HG02981 (cell line): ENCODE measurements around the gene NFASC.

Experiments
- ATAC-seq: cut with Tn5 transposase; IDR thresholded peaks from one replicate; pipeline ENCODE4 v1.9.1; 2021; ENCODE audit warnings: mild to moderate bottlenecking, moderate library complexity; ENCODE audit not compliant: unreplicated experiment

Gene NFASC

DNA sequence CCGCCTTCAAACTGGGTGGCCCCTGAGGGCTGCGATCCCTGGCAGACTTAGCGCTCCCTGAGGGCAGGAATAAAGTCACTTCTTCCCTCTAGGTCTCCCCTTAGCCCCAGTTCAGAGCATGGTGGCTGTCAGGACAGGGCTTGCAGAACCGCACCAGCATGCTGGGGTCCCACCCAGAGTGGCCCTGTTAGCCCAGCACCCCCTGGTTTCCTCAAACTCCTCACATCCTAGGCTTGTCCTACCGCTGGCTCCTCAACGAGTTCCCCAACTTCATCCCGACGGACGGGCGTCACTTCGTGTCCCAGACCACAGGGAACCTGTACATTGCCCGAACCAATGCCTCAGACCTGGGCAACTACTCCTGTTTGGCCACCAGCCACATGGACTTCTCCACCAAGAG, 188.2 kb downstream of the NFASC start:
- no peak for ATAC-seq

DNA sequence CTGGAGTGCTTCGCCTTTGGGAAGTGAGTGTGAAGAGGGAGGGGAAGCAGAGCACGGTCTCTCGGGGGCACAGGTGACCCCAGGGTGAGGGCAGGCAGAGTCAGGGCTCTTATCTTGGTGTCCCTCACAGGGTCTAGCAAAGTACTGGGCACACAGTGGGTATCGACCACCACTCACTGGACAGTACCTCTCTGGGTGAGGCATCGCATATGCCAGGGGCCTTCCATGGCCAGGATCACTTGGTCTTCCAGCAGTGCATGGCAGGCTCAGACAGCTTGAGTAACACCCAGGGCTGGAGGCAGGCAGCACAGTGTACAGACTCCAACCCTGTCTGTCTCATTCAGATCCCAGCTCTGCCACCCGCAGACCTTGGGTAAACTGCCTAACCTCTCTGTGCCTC, 189.0 kb downstream of the NFASC start:
- no peak for ATAC-seq

DNA sequence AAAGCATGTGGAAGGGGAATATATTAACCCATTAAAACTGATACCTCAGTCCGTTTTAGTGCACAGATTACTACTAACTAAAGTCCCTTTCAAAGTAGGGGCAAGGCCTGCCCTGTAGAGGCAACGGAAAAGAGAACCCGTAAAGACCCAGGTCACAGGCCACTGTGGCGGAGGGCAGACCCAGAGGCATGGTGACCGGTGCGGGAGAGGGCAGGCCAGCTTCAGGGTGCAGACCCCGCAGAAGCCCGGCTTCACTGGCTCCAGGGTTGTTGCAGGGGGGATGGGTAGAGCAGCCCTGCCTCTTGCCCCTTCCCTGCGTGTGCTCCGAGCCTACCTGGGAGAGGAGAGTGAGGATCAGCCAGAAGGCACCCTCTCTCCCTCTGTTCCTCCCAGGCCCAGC, 190.1 kb downstream of the NFASC start:
- no peak for ATAC-seq

DNA sequence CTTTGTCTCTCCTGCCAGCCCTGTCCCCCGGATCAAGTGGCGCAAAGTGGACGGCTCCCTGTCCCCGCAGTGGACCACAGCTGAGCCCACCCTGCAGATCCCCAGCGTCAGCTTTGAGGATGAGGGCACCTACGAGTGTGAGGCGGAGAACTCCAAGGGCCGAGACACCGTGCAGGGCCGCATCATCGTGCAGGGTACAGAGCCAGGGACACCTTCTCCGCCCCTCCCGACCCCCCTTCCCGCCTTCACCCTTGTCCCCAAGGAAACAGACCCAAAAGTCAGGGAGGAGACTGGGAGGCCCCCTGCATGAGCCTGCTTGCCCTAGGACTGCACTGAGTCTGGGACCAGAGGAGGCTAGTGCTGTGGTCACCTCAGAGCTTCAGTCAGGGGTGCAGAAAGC, 190.6 kb downstream of the NFASC start:
- no peak for ATAC-seq

DNA sequence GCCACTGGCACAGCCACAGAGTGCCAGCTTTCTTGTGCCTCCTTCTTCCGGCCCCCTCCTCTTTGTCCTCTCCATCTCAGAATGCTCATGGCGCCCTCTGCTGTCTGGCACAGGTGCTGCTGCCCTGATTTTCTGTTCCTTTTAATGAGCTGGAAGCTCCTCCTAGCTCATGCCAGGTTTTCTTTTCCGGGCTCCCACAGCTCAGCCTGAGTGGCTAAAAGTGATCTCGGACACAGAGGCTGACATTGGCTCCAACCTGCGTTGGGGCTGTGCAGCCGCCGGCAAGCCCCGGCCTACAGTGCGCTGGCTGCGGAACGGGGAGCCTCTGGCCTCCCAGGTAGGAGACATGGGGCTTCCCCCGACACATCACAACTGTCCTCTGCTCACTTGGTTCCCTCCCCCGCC, 191.0 kb downstream of the NFASC start:
- ATAC-seq: no peak

- no peak for ATAC-seq
Measured at GRCh38 chr1:205062319-205062718, 191.7 kb downstream of the NFASC start.

DNA sequence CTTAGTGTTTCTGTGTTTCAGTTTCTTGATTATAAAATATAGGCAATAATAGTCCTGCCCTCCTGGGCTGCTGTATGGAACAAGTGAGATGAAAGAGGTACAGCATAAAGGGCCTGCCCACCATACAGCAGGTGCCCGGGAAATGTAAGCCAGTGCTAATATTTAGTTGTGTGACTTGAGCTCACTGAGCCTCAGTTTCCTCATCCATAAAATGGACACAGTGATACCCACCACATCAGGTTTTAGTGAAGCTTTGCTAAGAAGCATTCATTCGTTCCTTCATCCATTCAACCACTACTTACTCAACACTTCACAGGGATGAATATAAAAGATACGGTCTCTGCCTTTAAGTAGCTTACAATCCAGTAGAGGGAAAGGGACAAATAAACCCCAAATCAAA, 192.2 kb downstream of the NFASC start:
- no peak for ATAC-seq

DNA sequence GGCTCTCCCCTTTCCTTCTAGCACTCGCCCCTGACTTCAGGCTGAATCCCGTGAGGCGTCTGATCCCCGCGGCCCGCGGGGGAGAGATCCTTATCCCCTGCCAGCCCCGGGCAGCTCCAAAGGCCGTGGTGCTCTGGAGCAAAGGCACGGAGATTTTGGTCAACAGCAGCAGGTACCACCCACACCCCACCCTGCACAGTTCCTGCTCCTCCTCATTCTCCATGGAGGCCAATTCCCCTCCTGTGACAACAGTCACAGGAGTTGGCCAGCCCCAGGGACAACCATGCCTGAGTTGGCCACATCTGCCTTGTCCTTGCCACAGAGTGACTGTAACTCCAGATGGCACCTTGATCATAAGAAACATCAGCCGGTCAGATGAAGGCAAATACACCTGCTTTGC, 193.6 kb downstream of the NFASC start:
- ATAC-seq: no peak

DNA sequence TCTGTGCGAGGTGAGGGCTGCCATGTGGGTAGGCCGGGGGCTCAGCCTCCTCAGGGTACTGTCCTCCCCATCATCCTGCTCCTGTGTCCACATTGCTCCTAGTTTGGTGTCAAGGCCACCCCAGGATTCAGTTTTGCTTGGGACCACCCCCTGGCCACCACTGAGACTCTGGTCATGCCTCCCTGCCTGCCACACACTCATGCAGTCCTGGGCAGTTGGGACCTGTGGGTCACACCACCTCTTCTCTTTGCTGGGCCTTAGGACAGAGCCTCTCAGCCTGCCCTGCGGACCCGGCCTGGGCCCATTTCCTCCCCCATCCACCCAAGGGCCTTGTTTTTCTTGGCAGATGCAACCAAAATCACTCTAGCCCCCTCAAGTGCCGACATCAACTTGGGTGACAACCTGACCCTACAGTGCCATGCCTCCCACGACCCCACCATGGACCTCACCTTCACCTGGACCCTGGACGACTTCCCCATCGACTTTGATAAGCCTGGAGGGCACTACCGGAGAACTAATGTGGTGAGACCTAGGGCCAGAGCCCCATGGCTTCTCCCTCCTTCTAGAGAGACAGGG, 194.2 kb downstream of the NFASC start:
- no peak for ATAC-seq

- no peak for ATAC-seq
Measured at GRCh38 chr1:205065666-205066065, 195.0 kb downstream of the NFASC start.

- no peak for ATAC-seq
Measured at GRCh38 chr1:205066141-205066818, 195.6 kb downstream of the NFASC start.

DNA sequence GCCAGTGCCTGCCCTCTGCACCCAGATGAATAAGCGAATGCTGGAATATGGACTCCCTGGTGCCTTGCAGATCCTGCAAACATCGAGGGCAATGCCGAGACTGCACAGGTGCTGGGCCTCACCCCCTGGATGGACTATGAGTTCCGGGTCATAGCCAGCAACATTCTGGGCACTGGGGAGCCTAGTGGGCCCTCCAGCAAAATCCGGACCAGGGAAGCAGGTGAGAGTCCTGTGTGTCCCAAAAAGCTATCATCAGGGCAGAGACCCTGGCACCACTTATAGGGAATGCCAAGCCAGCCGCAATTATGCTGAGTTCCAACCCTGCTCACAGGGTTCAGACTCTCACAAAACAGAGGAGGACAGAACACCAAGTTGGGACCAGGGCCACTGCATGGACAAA, 196.4 kb downstream of the NFASC start:
- ATAC-seq: no peak

GRCh38 chr1:205068001-205068400, 197.3 kb downstream of the NFASC start:
- ATAC-seq: no peak

DNA sequence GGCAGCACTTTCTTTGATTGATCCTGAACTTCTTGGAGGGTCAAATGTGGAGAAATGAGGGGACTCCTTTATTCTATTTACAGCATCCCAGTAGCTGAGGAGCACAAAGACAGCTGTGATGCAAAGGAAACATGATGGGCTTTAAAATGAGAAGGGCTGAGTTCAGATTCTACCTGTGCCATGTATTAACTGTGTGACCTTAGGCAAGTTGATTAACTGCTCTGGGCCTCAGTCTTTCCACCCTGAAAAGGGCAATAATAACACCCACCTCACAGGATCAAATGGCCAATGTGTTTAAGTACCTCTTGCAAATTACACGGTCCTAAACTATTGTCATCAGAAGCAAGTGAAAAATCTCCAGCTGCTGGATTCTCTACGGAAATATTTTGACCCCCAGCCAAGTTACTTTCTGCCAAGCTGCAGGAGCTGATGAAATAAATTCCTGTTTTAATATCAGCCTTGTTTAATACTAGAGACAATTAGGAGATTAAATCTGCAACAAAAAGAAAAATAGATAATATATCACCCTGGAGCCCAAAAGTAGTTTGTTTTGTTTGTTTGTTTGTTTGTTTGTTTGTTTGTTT, 197.9 kb downstream of the NFASC start:
- ATAC-seq: no peak

GRCh38 chr1:205069371-205070125, 198.9 kb downstream of the NFASC start:
- ATAC-seq: no peak

GRCh38 chr1:205071028-205071409, 200.4 kb downstream of the NFASC start:
- no peak for ATAC-seq

- no peak for ATAC-seq
Measured at GRCh38 chr1:205071801-205072200, 201.1 kb downstream of the NFASC start.

DNA sequence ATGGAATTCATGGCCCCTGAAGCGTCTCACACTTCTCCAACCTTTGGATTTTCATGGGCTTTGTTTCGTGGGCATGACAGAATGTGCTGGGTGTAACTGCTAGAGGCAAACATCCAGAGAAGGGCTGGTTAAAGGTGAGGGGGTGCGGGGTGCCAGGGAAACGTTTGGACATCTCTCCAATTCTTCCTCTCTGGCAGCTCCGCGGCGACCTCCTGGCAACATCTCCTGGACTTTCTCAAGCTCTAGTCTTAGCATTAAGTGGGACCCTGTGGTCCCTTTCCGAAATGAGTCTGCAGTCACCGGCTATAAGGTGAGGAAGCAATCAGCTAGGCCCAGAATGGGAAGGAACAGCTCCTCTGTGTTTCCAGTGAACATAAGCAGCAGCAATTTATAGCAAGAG, 201.6 kb downstream of the NFASC start:
- ATAC-seq: no peak
